ENCODE measurements around the gene IGF1R. TPM values are rescaled to one million over a fixed set of nuclear protein-coding genes. Genes with fewer than 3 reads are reported as not detected.

Gene IGF1R
- polyA plus RNA-seq, 1 experiment: 36.2 TPM

DNA sequence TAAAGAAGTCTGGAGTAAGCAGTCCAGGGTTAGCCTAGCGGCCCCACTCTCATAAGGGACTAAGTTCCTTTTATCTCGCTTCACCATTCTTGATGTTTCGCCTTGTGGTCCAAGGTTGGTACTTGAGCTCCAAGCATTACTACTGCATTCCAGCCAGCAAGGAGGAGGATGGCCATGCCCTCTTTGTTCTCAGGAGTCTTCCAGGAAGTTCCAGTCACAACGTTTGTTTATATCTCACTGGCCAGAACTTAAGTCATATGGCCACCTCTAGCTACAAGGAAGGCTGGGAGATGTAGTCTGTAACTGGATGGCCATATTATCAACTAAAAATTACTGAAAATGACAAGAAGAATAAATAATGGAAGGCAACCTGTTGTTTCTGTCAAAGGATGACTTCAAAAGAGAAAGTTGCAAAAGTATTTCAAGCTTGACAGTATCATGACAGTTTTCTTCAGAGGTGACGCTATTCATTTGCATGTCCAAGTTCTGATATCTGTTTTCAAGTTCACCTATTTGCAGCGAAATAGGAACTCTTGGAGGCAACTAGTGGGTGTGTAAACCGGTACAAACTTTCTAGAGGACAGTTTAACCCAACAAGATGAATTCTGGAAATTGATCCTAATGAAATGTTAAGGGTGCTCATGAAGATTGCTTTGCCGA is 240.6 kb downstream of the IGF1R start:
- Histone ChIP-seq H3K27me3 (ENCODE audit: control insufficient read depth, insufficient read depth, low read length) (no peaks in the 10 kb centered on the region), H3K4me3 (ENCODE audit: low read depth, low read length) (no peak overlapping the region), H3K36me3 (ENCODE audit: control insufficient read depth, insufficient read depth, low read length) (peaks cover 3% of the 10 kb centered on the region; the same call in 1 of the 2 replicates)
- DNase-seq (ENCODE audit: low read depth): no peak
- CTCF ChIA-PET: interaction anchor here (1.2 to 3.1 kb wide), 3 partner anchors 8 to 16 kb away, joined by 3 to 16 read pairs (median 3); no protein-coding TSS in a partner anchor
- POLR2A ChIA-PET: no interaction called here
- TF ChIP-seq, protein P1, sequence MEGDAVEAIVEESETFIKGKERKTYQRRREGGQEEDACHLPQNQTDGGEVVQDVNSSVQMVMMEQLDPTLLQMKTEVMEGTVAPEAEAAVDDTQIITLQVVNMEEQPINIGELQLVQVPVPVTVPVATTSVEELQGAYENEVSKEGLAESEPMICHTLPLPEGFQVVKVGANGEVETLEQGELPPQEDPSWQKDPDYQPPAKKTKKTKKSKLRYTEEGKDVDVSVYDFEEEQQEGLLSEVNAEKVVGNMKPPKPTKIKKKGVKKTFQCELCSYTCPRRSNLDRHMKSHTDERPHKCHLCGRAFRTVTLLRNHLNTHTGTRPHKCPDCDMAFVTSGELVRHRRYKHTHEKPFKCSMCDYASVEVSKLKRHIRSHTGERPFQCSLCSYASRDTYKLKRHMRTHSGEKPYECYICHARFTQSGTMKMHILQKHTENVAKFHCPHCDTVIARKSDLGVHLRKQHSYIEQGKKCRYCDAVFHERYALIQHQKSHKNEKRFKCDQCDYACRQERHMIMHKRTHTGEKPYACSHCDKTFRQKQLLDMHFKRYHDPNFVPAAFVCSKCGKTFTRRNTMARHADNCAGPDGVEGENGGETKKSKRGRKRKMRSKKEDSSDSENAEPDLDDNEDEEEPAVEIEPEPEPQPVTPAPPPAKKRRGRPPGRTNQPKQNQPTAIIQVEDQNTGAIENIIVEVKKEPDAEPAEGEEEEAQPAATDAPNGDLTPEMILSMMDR (IDR thresholded peaks at IDR 0.05; ENCODE audit: insufficient read depth, low read depth, low read length): no peak

GRCh38 chr15:98889930-98890695 is 241.8 kb downstream of the IGF1R start:
- peak; percentile 79 for DNase-seq (ENCODE audit: low read depth)
- H3K4me3 ChIP-seq (ENCODE audit: low read depth, low read length): no peak overlapping the region
- H3K27me3 ChIP-seq (ENCODE audit: control insufficient read depth, insufficient read depth, low read length): no peaks in the 10 kb centered on the region
- POLR2A ChIA-PET: no interaction called here
- CTCF ChIA-PET: interaction anchor here (0.8 to 3.1 kb wide), 6 partner anchors 9 to 169 kb away, joined by 3 to 16 read pairs (median 3); no protein-coding TSS in a partner anchor
- TF ChIP-seq, protein P1 (IDR thresholded peaks at IDR 0.05; ENCODE audit: insufficient read depth, low read depth, low read length): no peak
- H3K36me3 ChIP-seq (ENCODE audit: control insufficient read depth, insufficient read depth, low read length): peaks cover 3% of the 10 kb centered on the region; the same call in 1 of the 2 replicates

GRCh38 chr15:98891301-98891700 is 243.0 kb downstream of the IGF1R start:
- no peak for DNase-seq (ENCODE audit: low read depth)
- POLR2A ChIA-PET: no interaction called here
- Histone ChIP-seq H3K4me3 (ENCODE audit: low read depth, low read length) (no peak overlapping the region), H3K27me3 (ENCODE audit: control insufficient read depth, insufficient read depth, low read length) (no peaks in the 10 kb centered on the region), H3K36me3 (ENCODE audit: control insufficient read depth, insufficient read depth, low read length) (peaks cover 3% of the 10 kb centered on the region; the same call in 1 of the 2 replicates)
- CTCF ChIA-PET: interaction anchor here (0.9 to 3.1 kb wide), 3 partner anchors 10 to 13 kb away, joined by 3 to 16 read pairs (median 8); no protein-coding TSS in a partner anchor
- TF ChIP-seq, protein P1 (IDR thresholded peaks at IDR 0.05; ENCODE audit: insufficient read depth, low read depth, low read length): no peak

GRCh38 chr15:98893401-98893800 is 245.1 kb downstream of the IGF1R start:
- TF ChIP-seq, protein P1 (IDR thresholded peaks at IDR 0.05; ENCODE audit: insufficient read depth, low read depth, low read length): no peak
- Histone ChIP-seq H3K4me3 (ENCODE audit: low read depth, low read length) (no peak overlapping the region), H3K27me3 (ENCODE audit: control insufficient read depth, insufficient read depth, low read length) (no peaks in the 10 kb centered on the region), H3K36me3 (ENCODE audit: control insufficient read depth, insufficient read depth, low read length) (peaks cover 3% of the 10 kb centered on the region; the same call in 1 of the 2 replicates)
- DNase-seq (ENCODE audit: low read depth): no peak
- POLR2A ChIA-PET: no interaction called here
- CTCF ChIA-PET: interaction anchor here (0.6 to 0.7 kb wide), 2 partner anchors 184 to 389 kb away, joined by 3 read pairs; no protein-coding TSS in a partner anchor

DNA sequence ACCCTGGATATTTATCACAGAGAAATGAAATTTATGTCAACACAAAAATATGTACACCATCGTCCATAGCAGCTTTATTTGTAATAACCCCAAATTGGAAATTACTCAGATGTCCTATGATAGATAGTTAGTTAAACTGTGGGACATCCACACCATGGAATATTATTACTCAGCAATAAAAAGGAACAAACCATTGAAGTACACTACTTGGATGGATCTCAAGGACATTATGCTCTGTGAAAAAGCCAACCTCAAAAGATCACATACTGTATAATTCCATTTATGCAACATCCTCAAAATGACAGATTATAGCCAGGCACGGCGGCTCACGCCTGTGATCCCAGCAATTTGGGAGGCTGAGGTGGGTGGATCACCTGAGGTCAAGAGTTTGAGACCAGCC is 246.0 kb downstream of the IGF1R start:
- Histone ChIP-seq H3K27me3 (ENCODE audit: control insufficient read depth, insufficient read depth, low read length) (no peaks in the 10 kb centered on the region), H3K36me3 (ENCODE audit: control insufficient read depth, insufficient read depth, low read length) (peaks cover 3% of the 10 kb centered on the region; the same call in 1 of the 2 replicates), H3K4me3 (ENCODE audit: low read depth, low read length) (no peak overlapping the region)
- TF ChIP-seq, protein P1 (IDR thresholded peaks at IDR 0.05; ENCODE audit: insufficient read depth, low read depth, low read length): no peak
- ChIA-PET POLR2A (no interaction called here), CTCF (interaction anchor here (2.2 kb wide), 1 partner anchor 11 kb away, joined by 5 read pairs; no protein-coding TSS in a partner anchor)
- no peak for DNase-seq (ENCODE audit: low read depth)
